OCI-LY3 (cell line): ENCODE measurements around the gene FGF3.

Experiments used
- H2AFZ ChIP-seq: fragments of 200-600, 300-600 bp; shearing (Covaris generic); 2 replicates; pipeline ENCODE4 v1.6.0; 2014; ENCODE audit warnings: antibody characterized with exemption, low read depth, low read length
- H3K27ac ChIP-seq: fragments of 200-600, 300-600 bp; sonication (generic); 2 replicates; pipeline ENCODE4 v1.5.1; 2014; ENCODE audit warnings: mild to moderate bottlenecking, low read length, moderate library complexity, mixed read lengths
- H3K27me3 ChIP-seq: fragments of 200-600, 300-600 bp; sonication (generic); 2 replicates; pipeline ENCODE4 v1.6.1; 2014; ENCODE audit warnings: low read depth, low read length, mixed read lengths
- H3K36me3 ChIP-seq: fragments of 200-600, 300-600 bp; sonication (generic); replicated peaks from 2 replicates; pipeline ENCODE3; 2014; ENCODE audit warnings: low read depth, low read length, mixed read lengths
- H3K4me1 ChIP-seq: fragments of 300-600, 200-600 bp; sonication (generic); 2 replicates; pipeline ENCODE4 v1.6.1; 2014; ENCODE audit warnings: low read length, mixed read lengths
- H3K4me2 ChIP-seq: fragments of 200-600, 300-600 bp; sonication (generic); 2 replicates; pipeline ENCODE4 v1.6.1; 2014; ENCODE audit warnings: low read length, mixed read lengths
- H3K4me3 ChIP-seq: fragments of 300-600, 200-600 bp; sonication (generic); 2 replicates; pipeline ENCODE4 v1.5.1; 2014; ENCODE audit warnings: antibody characterized with exemption, mild to moderate bottlenecking, low read length, moderate library complexity
- H3K79me2 ChIP-seq: fragments of 300-600, 200-600 bp; shearing (Covaris generic); 2 replicates; pipeline ENCODE4 v1.6.1; 2014; ENCODE audit warnings: mild to moderate bottlenecking, low read length, mixed read lengths
- H3K9ac ChIP-seq: fragments of 300-600, 200-600 bp; shearing (Covaris generic); 2 replicates; pipeline ENCODE4 v1.6.0; 2014; ENCODE audit warnings: mild to moderate bottlenecking, low read length, moderate library complexity
- H3K9me3 ChIP-seq: fragments of 200-600, 300-600 bp; shearing (Covaris generic); 2 replicates; pipeline ENCODE4 v1.6.1; 2014; ENCODE audit warnings: low read length, mixed read lengths; ENCODE audit not compliant: insufficient read depth
- H4K20me1 ChIP-seq: fragments of 200-600, 300-600 bp; sonication (generic); 2 replicates; pipeline ENCODE4 v1.6.1; 2016; ENCODE audit warnings: low read length, mixed read lengths; ENCODE audit not compliant: insufficient read depth
- EZH2phosphoT487 ChIP-seq: fragments of 200-600 bp; shearing (Covaris generic); IDR thresholded peaks from 2 replicates; pipeline ENCODE4 v1.6.1; 2018; ENCODE audit warnings: antibody characterized with exemption, mixed run types, low read depth
- TF ChIP-seq, protein P1 (sequence below): fragments of 200-600, 300-600 bp; sonication (generic); IDR thresholded peaks from 2 replicates; pipeline ENCODE4 v1.5.1; 2014; ENCODE audit warnings: antibody characterized with exemption, low read length, low read depth

FGF3 gene

DNA sequence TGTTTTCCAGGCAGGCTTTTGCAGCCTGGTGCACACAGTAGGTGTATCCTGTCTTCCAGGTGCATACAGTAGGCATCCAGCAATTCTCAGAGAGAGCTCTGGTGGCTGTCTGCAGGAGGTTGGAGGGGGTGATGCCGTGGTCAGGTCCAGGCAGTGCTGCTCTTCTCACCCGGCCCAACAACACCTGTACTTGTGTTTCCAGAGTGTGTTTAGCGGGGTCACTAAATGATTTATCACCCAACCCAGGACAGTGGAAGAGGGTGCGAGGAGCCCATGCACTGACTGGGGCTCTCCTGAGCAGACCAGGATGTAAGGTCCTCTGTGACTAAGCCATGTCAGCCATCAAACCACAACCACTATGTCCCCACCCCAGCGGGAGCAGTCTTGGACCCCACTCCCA lies 18.6 kb upstream of the FGF3 start:
- no peaks in the 10 kb centered on the region for H3K79me2 ChIP-seq
- no peak overlapping the region for H3K4me3 ChIP-seq
- no peak overlapping the region for H3K9ac ChIP-seq

GRCh38 chr11:69836401-69836800 lies 17.2 kb upstream of the FGF3 start:
- H3K36me3 ChIP-seq, result no peaks in the 10 kb centered on the region

More for the DNA sequence above, 18.6 kb upstream of the FGF3 start:
- Histone ChIP-seq H3K27ac (no peak overlapping the region), H4K20me1 (no peaks in the 10 kb centered on the region), H3K9me3 (no peaks in the 10 kb centered on the region), H2AFZ (no peak overlapping the region), H3K4me2 (no peak overlapping the region), H3K27me3 (peaks cover 7% of the 10 kb centered on the region), H3K4me1 (no peaks in the 10 kb centered on the region), H3K36me3 (no peaks in the 10 kb centered on the region)
- TF ChIP-seq, protein P1, sequence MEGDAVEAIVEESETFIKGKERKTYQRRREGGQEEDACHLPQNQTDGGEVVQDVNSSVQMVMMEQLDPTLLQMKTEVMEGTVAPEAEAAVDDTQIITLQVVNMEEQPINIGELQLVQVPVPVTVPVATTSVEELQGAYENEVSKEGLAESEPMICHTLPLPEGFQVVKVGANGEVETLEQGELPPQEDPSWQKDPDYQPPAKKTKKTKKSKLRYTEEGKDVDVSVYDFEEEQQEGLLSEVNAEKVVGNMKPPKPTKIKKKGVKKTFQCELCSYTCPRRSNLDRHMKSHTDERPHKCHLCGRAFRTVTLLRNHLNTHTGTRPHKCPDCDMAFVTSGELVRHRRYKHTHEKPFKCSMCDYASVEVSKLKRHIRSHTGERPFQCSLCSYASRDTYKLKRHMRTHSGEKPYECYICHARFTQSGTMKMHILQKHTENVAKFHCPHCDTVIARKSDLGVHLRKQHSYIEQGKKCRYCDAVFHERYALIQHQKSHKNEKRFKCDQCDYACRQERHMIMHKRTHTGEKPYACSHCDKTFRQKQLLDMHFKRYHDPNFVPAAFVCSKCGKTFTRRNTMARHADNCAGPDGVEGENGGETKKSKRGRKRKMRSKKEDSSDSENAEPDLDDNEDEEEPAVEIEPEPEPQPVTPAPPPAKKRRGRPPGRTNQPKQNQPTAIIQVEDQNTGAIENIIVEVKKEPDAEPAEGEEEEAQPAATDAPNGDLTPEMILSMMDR, result no peak
- no peak for TF ChIP-seq EZH2phosphoT487

GRCh38 chr11:69834811-69835800 lies 15.9 kb upstream of the FGF3 start:
- Histone ChIP-seq H3K9me3 (no peaks in the 10 kb centered on the region), H4K20me1 (no peaks in the 10 kb centered on the region), H3K27me3 (peaks cover 7% of the 10 kb centered on the region), H3K4me3 (no peak overlapping the region), H2AFZ (no peak overlapping the region), H3K79me2 (no peaks in the 10 kb centered on the region), H3K9ac (no peak overlapping the region), H3K27ac (no peak overlapping the region), H3K4me2 (no peak overlapping the region), H3K4me1 (no peaks in the 10 kb centered on the region), H3K36me3 (no peaks in the 10 kb centered on the region)
- TF ChIP-seq, protein P1, result no peak
- no peak for TF ChIP-seq EZH2phosphoT487

More at GRCh38 chr11:69836401-69836800, 17.2 kb upstream of the FGF3 start:
- H2AFZ ChIP-seq, result no peak overlapping the region
- no peak overlapping the region for H3K27ac ChIP-seq
- no peak overlapping the region for H3K4me3 ChIP-seq
- H4K20me1 ChIP-seq, result no peaks in the 10 kb centered on the region
- no peak overlapping the region for H3K4me2 ChIP-seq
- no peak for TF ChIP-seq EZH2phosphoT487
- TF ChIP-seq, protein P1, result no peak
- no peaks in the 10 kb centered on the region for H3K4me1 ChIP-seq
- H3K27me3 ChIP-seq, result peaks cover 7% of the 10 kb centered on the region
- H3K9ac ChIP-seq, result no peak overlapping the region
- no peaks in the 10 kb centered on the region for H3K9me3 ChIP-seq
- no peaks in the 10 kb centered on the region for H3K79me2 ChIP-seq

- Histone ChIP-seq H3K9me3 (no peaks in the 10 kb centered on the region), H3K79me2 (no peaks in the 10 kb centered on the region), H3K36me3 (no peaks in the 10 kb centered on the region), H3K27me3 (peaks cover 7% of the 10 kb centered on the region), H3K27ac (no peak overlapping the region), H3K9ac (no peak overlapping the region), H3K4me3 (no peak overlapping the region), H3K4me2 (no peak overlapping the region), H4K20me1 (no peaks in the 10 kb centered on the region), H3K4me1 (no peaks in the 10 kb centered on the region), H2AFZ (no peak overlapping the region)
- no peak for TF ChIP-seq EZH2phosphoT487
- TF ChIP-seq, protein P1, result no peak
Measured at GRCh38 chr11:69834251-69834650, 15.0 kb upstream of the FGF3 start.
